Measurements from ENCODE around the gene CPLX3. TPM values are rescaled to one million over a fixed set of nuclear protein-coding genes. Genes with fewer than 3 reads are reported as not detected.

The CPLX3 gene
- total and polyA plus RNA-seq, 10 of the 15 experiments (the other 5 are each of a cell fraction or from before 2014, with no cell fraction given) = 0.02 to 0.04 TPM; not detected in 8

- TF ChIP-seq CREB1 (IDR thresholded peaks at IDR 0.05; ENCODE audit: low read depth) = peak; percentile 84
- TF ChIP-seq EED (IDR thresholded peaks at IDR 0.05; ENCODE audit: low read depth) = 0 out of 2 replicates have a peak, but pooled peaks have one; percentile 32
- TF ChIP-seq ZNF592 (IDR thresholded peaks at IDR 0.05) = peak; percentile 76
- peak; percentile 83; the same call in 2 of the 3 replicates for TF ChIP-seq POU2F2 (IDR thresholded peaks at IDR 0.05; ENCODE audit: borderline replicate concordance, low read depth, low read length)
- no peak for TF ChIP-seq ATF2 (IDR thresholded peaks at IDR 0.05; ENCODE audit: low read length)
- TF ChIP-seq CBX5 (IDR thresholded peaks at IDR 0.05; ENCODE audit: low read depth) = no peak
- TF ChIP-seq BMI1 (IDR thresholded peaks at IDR 0.05; ENCODE audit: borderline replicate concordance) = no peak
- no peak for TF ChIP-seq CUX1 (IDR thresholded peaks at IDR 0.05; ENCODE audit: insufficient replicate concordance, low read depth, low read length)
- no peak for TF ChIP-seq PKNOX1 (IDR thresholded peaks at IDR 0.05)
- TF ChIP-seq NRF1 (conservative IDR thresholded peaks at IDR 0.05; ENCODE audit: low read depth, low read length) = no peak
- no peak for TF ChIP-seq GABPA (IDR thresholded peaks at IDR 0.05; ENCODE audit: low read depth)
- no peak for TF ChIP-seq ZZZ3 (IDR thresholded peaks at IDR 0.05; ENCODE audit: control insufficient read depth, insufficient read length, low read depth)
- no peak for TF ChIP-seq NFYB (IDR thresholded peaks at IDR 0.05; ENCODE audit: insufficient read depth, low read depth, low read length)
- no peak for TF ChIP-seq HDAC2 (IDR thresholded peaks at IDR 0.05)
- 0 out of 4 replicates have a peak, but pooled peaks of 1 of the 2 experiments have one; percentile 35 for TF ChIP-seq SRF (IDR thresholded peaks at IDR 0.05; ENCODE audit: low read depth in 2 of 2, low read length in 2 of 2)
- TF ChIP-seq SMARCA5 (IDR thresholded peaks at IDR 0.05) = no peak; the same call in none of the 2 replicates
- TF ChIP-seq DPF2 (IDR thresholded peaks at IDR 0.05) = peak; percentile 85
- no peak for TF ChIP-seq CHD1 (IDR thresholded peaks at IDR 0.05; ENCODE audit: low read depth, low read length)
- TF ChIP-seq ZSCAN29 (IDR thresholded peaks at IDR 0.05) = 0 out of 2 replicates have a peak, but pooled peaks have one; percentile 43
Measured at GRCh38 chr15:74799856-74800558, 26.4 kb upstream of the CPLX3 start (continued).

All from GM12878 (cell line).